ENCODE data around the gene BCKDHA.

DNA sequence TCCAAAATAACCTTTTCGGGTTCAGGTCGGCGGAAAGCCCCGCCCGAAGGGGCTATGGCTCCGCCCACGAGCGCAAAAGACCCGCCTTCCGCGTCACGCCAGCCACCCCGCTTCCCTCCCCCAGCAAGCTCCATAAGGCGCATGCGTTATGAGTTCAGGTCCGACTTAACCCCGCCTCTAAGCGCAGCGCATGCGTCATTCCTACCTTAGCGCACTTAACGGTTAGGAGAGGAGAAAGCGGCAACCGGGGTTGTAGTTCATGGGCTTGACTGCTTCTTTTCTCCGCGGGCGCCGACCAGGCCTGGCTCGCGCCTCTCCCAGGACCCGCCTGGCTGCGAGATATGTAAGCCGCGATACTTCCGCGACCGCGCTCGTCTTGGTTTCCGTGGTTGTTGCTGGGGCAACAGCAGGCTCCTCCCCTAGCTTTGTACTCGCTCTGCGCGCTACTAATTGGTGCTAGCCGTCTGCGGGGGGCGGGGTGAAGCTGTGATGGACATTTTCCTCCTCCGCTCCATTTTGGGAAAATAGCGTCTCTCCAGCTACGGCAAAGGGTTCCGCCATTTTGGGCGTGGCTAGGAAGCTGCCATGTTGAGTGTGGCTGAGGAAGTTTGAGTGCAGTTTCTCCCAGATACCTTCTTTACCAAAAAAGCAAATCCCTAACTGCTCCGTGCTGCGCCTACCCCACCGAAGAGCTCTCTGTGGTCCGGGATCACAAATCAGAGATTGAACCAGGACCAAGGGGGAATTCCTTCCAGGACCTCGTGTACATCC lies 33.7 kb upstream of the BCKDHA start, which contains the start of gene B9D2:
- TF ChIP-seq POLR2AphosphoS5 (IDR thresholded peaks at IDR 0.05) (peak; percentile 73 to 86 (median 81)), POLR2A (IDR thresholded peaks at IDR 0.05) (peak; percentile 45)
- TF ChIP-seq, protein P1, sequence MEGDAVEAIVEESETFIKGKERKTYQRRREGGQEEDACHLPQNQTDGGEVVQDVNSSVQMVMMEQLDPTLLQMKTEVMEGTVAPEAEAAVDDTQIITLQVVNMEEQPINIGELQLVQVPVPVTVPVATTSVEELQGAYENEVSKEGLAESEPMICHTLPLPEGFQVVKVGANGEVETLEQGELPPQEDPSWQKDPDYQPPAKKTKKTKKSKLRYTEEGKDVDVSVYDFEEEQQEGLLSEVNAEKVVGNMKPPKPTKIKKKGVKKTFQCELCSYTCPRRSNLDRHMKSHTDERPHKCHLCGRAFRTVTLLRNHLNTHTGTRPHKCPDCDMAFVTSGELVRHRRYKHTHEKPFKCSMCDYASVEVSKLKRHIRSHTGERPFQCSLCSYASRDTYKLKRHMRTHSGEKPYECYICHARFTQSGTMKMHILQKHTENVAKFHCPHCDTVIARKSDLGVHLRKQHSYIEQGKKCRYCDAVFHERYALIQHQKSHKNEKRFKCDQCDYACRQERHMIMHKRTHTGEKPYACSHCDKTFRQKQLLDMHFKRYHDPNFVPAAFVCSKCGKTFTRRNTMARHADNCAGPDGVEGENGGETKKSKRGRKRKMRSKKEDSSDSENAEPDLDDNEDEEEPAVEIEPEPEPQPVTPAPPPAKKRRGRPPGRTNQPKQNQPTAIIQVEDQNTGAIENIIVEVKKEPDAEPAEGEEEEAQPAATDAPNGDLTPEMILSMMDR (IDR thresholded peaks at IDR 0.05) = peak in 1 of 3 donors; percentile 9
